Activated CD4-positive, alpha-beta memory T cell treated with anti-CD3 and anti-CD28 coated beads for 36 hours (primary cell): Measurements from ENCODE around the gene DCLRE1B. TPM values are rescaled to one million over a fixed set of nuclear protein-coding genes. Genes with fewer than 3 reads are reported as not detected.

Experiments
- CTCF ChIA-PET: fragments of 350-600 bp; sonication (Branson Sonifier 250); formaldehyde crosslinking; loops from one replicate; lab custom pipeline; 2021; ENCODE audit warnings: antibody characterized with exemption, inconsistent platforms; lab: Charles Lee
- POLR2A ChIA-PET: fragments of 350-600 bp; sonication (Branson Sonifier 250); formaldehyde crosslinking; loops from one replicate; lab custom pipeline; 2021; ENCODE audit warnings: antibody characterized with exemption; lab: Charles Lee
- DNase-seq: peaks from one replicate; pipeline ENCODE4 v3.0.0-alpha.2; 2020
- H3K27ac Mint-ChIP-seq: one replicate; pipeline ENCODE4 v1.8.0; 2021; ENCODE audit warnings: mixed read lengths
- H3K27me3 Mint-ChIP-seq: one replicate; pipeline ENCODE4 v1.8.0; 2021; ENCODE audit warnings: mixed read lengths
- H3K36me3 Mint-ChIP-seq: one replicate; pipeline ENCODE4 v1.8.0; 2021; ENCODE audit warnings: mixed read lengths
- H3K4me1 Mint-ChIP-seq: one replicate; pipeline ENCODE4 v1.8.0; 2021; ENCODE audit warnings: low read depth, mixed read lengths
- H3K4me3 Mint-ChIP-seq: one replicate; pipeline ENCODE4 v1.8.0; 2021; ENCODE audit warnings: mild to moderate bottlenecking, mixed read lengths
- H3K9me3 Mint-ChIP-seq: one replicate; pipeline ENCODE4 v1.8.0; 2021; ENCODE audit warnings: mixed read lengths
- intact Hi-C: fragments of 100-400 bp; cut with micrococcal nuclease; formaldehyde crosslinking; loops from one replicate; pipeline ENCODE4 v1.15.1; 2023
- total RNA-seq, 2 experiments: library from RNA; stranded (reverse); gene quantifications; one replicate each; pipeline ENCODE4 v1.2.3, GENCODE V29; 2021

The DCLRE1B gene
- total RNA-seq, 2 experiments from 2014 or later, result 19.4 to 19.6 TPM

DNA sequence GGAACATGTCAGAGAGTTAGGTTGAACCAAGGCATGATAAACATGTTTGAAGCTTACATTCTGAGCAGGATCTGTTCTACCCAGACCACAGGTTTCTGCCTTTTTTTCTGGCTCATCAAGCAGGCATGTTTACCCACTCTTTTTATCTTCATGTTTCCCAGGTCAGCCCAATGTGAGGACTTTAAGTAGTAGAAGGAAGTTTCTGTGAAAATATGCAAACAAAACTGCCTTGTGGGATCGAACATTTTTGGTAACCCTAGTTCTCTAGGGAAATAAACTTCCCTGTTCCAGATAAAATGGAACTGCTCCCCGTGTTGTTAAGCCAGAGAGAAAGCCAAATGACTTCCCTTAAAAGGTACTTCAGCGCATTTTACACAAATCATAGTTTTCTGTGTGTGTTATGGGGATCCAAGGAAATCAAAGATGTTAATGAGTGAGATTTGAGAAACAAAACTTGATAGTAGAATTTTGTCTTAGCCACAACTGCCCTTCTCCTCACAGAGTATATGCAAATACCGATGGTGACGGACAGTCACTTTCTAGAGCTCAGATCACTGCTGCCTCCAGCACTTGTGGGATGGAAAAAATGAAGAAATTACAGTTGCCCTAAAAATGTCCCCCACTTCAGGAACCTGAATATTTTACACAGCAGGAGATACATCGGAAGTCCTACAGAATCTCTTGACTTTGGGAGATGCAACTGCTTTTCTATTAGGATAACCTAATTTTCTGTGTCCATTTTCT, 23.2 kb downstream of the DCLRE1B start:
- intact Hi-C loops, result no loop called here
- peaks cover 38% of the 10 kb centered on the region for H3K4me1 Mint-ChIP-seq

DNA sequence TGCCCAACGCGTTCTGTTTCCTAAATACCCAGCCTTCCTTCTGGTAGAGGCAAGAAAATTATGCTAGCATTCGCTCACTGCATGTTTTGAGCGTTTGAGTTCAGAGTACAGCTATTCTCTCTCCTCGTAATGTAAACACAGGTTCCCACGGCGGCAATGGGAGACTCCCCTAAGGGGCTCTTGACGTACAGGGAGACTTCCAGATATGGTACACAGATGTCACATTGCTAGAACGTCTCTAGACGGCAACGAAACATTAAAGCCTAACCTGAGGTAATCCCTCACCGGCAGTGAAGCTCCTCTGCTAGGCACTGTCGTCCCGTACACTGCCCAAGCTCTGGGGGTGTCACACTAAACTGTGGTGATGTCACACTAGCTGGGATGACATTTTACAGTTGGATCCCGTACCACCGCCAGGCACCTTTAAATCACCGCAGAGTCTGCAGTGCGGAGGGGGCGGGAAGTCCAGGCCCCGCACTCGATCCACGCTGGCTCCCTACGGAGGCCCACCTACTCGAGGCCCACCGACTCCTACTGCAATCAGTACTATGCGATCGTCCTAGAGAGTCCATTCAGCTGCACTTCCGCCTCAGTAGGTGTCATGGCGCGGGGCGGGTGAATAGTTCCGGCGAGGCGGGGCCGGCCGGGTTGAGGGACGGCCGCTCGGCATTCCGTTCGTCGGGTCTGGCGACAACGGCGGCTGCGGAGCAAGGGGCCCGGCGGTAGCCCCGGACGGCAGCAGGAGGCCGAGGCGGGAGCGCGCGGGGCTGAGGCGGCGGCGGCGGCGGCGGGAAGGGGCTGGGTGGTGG, 24.0 kb downstream of the DCLRE1B start, which contains the start of gene HIPK1:
TSS of gene HIPK1 (plus strand) at position 384 of the 809 bp plus-strand sequence.
- H3K36me3 Mint-ChIP-seq, result peaks cover 11% of the 10 kb centered on the region
- peaks cover 46% of the 10 kb centered on the region for H3K4me1 Mint-ChIP-seq
- H3K27me3 Mint-ChIP-seq, result no peaks in the 10 kb centered on the region
- H3K27ac Mint-ChIP-seq, result peak within 1 kb of the TSS; percentile 99
- H3K9me3 Mint-ChIP-seq, result no peaks in the 10 kb centered on the region
- peak within 1 kb of the TSS; percentile 98 for H3K4me3 Mint-ChIP-seq
- POLR2A ChIA-PET, result interaction anchor here (1.0 to 4.1 kb wide), 15 partner anchors 11 to 171 kb away, joined by 3 to 137 read pairs (median 11); partner anchors contain the start of genes AP4B1, DCLRE1B and RSBN1
- DNase-seq, result peak; percentile 95
- CTCF ChIA-PET, result interaction anchor here (0.6 to 4.5 kb wide), 14 partner anchors 11 to 857 kb away, joined by 3 to 54 read pairs (median 4); partner anchors contain the start of genes AP4B1, DCLRE1B, LRIG2 and RSBN1
- intact Hi-C loops, result loop anchor here (1.0 kb wide), 2 partner anchors 24 to 117 kb away; partner anchors contain the start of genes DCLRE1B and RSBN1

More for the DNA sequence above, 23.2 kb downstream of the DCLRE1B start:
- H3K36me3 Mint-ChIP-seq, result peaks cover 6% of the 10 kb centered on the region
- no peak for DNase-seq
- peak overlapping the region; percentile 98 for H3K4me3 Mint-ChIP-seq
- H3K9me3 Mint-ChIP-seq, result no peaks in the 10 kb centered on the region
- ChIA-PET CTCF (interaction anchor here (0.9 to 4.5 kb wide), 9 partner anchors 15 to 96 kb away, joined by 3 to 54 read pairs (median 3); partner anchors contain the start of genes AP4B1 and DCLRE1B), POLR2A (interaction anchor here (1.0 to 4.1 kb wide), 12 partner anchors 10 to 116 kb away, joined by 3 to 137 read pairs (median 11); partner anchors contain the start of genes AP4B1, DCLRE1B and RSBN1)
- peak overlapping the region; percentile 99 for H3K27ac Mint-ChIP-seq
- H3K27me3 Mint-ChIP-seq, result peaks cover under 1% of the 10 kb centered on the region

DNA sequence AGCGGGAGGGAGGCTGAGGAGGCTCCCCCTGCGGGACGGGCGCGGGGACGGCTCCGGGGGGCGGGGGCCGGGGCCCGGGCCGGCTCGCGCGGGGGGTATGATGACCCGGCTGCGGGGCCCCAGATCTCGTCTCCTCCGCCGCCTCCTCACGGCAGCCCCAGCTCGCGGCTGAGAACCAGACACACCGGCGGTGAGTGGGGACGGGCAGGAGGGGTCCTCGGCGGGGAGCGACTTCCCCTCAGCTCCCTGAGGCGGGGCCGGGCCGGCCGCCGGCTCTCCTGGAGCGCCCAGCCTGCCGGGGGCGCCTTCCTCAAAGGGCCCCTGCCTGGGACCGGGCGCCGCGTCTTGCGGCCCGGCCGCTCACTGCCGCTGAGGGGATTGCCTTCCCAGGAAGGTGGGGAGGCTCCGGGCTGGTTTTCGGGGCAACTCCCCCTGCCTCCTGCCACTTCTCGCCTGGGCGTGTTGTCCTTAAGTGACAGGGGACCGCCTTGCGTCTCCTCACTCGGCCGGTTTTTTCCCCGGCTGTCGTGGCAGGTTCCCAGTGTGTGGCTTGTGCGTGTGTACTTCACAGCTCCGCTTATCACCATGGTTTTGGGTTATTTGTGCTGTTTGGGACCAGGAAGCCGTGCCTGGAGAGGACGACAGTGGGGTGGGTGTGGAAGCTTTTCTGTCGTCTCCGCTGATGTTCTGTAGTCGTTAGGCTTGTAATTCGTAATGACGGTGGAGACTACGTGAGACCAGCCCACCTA, 24.8 kb downstream of the DCLRE1B start:
- H3K4me1 Mint-ChIP-seq, result peaks cover 49% of the 10 kb centered on the region
- CTCF ChIA-PET, result interaction anchor here (0.5 to 4.5 kb wide), 14 partner anchors 10 to 857 kb away, joined by 3 to 54 read pairs (median 6); partner anchors contain the start of genes AP4B1, DCLRE1B, LRIG2 and RSBN1

DNA sequence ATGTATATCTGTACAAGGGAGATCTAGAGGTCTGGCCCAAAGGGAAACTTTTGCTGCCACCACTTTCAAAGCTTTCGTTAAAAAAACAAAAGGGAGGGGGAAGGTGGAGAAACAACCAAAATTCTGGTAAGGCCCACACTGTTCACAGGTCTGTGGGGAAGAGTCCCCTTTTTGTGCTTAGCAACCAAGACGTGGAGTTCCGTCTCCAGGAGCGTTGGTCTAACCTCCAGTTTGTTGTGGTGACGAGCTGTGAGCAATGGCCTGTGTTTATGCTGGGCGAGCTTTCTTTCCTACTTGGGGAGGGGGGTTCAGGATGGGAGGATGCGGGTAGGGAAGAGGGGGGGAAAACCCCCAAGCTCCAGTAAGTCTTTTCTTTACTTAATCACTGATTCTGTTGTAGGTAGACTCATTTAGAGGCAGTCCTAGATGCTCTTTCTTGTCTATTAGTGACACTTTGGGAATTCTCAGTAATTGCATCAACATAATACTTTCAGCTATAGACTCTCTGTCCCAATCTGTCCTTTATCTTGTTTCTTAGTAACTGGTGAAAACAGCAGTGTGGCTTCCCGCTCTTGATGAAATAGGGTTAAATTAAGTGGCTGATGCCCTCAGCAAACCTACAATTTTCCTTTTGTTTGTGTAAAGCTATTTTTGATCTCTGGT, 25.5 kb downstream of the DCLRE1B start:
- H3K27me3 Mint-ChIP-seq, result no peaks in the 10 kb centered on the region
- H3K27ac Mint-ChIP-seq, result peak overlapping the region; percentile 98
- no peaks in the 10 kb centered on the region for H3K9me3 Mint-ChIP-seq
- ChIA-PET CTCF (interaction anchor here (0.8 to 4.5 kb wide), 12 partner anchors 10 to 858 kb away, joined by 3 to 54 read pairs (median 8); partner anchors contain the start of genes AP4B1, DCLRE1B and LRIG2), POLR2A (interaction anchor here (0.7 to 4.1 kb wide), 20 partner anchors 10 to 1313 kb away, joined by 3 to 137 read pairs (median 6); partner anchors contain the start of genes AP4B1, DCLRE1B, LRIG2 and RSBN1)
- DNase-seq, result peak; percentile 89
- intact Hi-C loops, result loop anchor here (1.0 to 10.0 kb wide), 10 partner anchors 10 to 974 kb away; partner anchors contain the start of genes CSDE1, MAGI3, OLFML3 and PHTF1
- peak overlapping the region; percentile 94 for H3K4me3 Mint-ChIP-seq
- H3K4me1 Mint-ChIP-seq, result peaks cover 57% of the 10 kb centered on the region
- H3K36me3 Mint-ChIP-seq, result peaks cover 20% of the 10 kb centered on the region

More for the DNA sequence above, 24.8 kb downstream of the DCLRE1B start:
- DNase-seq, result peak; percentile 79
- H3K27me3 Mint-ChIP-seq, result no peaks in the 10 kb centered on the region
- H3K36me3 Mint-ChIP-seq, result peaks cover 14% of the 10 kb centered on the region
- H3K4me3 Mint-ChIP-seq, result peak overlapping the region; percentile 94
- intact Hi-C loops, result loop anchor here (1.0 to 10.0 kb wide), 12 partner anchors 10 to 974 kb away; partner anchors contain the start of genes CSDE1, DCLRE1B, MAGI3 and OLFML3
- H3K9me3 Mint-ChIP-seq, result no peaks in the 10 kb centered on the region
- POLR2A ChIA-PET, result interaction anchor here (1.0 to 4.1 kb wide), 20 partner anchors 11 to 1312 kb away, joined by 3 to 137 read pairs (median 6); partner anchors contain the start of genes AP4B1, DCLRE1B, LRIG2 and RSBN1
- peak overlapping the region; percentile 98 for H3K27ac Mint-ChIP-seq

DNA sequence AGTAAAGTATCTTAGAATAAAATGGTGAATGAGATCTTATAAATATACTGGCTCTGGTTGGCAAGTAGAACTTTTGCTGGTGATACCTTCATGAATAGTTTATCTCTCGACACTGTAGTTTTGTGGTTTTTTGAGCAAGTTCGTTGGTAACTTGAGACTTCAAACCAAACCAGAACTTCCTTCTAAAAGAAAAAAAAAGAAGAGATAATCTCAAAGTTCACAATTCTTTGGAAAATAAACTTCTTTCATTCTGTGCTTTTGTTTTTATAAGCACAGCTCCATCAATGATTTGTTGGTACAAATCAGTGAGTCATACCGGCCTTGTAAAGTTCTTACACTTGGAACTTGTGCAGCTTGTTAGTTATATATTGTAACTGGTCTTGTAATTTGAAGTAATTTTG, 26.3 kb downstream of the DCLRE1B start:
- Mint-ChIP-seq H3K4me1 (peaks cover 64% of the 10 kb centered on the region), H3K9me3 (no peaks in the 10 kb centered on the region), H3K27me3 (no peaks in the 10 kb centered on the region), H3K4me3 (peak overlapping the region; percentile 94), H3K27ac (peak overlapping the region; percentile 98), H3K36me3 (peaks cover 21% of the 10 kb centered on the region)
- no peak for DNase-seq
- intact Hi-C loops, result loop anchor here (2.0 to 10.0 kb wide), 6 partner anchors 15 to 823 kb away; partner anchors contain the start of genes CSDE1, MAGI3, OLFML3 and PHTF1
- CTCF ChIA-PET, result interaction anchor here (1.1 to 4.5 kb wide), 7 partner anchors 9 to 351 kb away, joined by 3 to 54 read pairs (median 10); partner anchors contain the start of genes AP4B1 and DCLRE1B
- POLR2A ChIA-PET, result interaction anchor here (1.0 to 4.1 kb wide), 14 partner anchors 9 to 1314 kb away, joined by 3 to 137 read pairs (median 6); partner anchors contain the start of genes AP4B1, DCLRE1B and RSBN1

DNA sequence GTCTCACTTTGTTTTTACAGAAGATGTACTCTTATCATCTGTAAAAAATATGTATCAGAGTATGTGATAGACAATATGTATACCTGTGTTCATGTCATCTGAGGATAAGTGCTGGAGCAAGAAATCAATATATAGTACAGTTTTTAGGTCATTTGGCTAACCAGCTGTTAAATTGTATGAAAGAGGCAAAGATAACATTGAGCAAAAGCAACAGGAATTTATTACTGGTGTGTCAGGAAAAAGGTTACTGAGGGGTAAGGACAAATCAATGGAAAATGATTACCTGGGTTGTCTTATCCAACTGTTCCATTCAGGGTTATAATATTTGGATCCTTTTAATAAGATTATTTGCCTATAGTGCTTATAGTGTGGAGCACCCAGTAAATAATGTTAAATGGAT, 28.9 kb downstream of the DCLRE1B start:
- Mint-ChIP-seq H3K36me3 (peaks cover 20% of the 10 kb centered on the region), H3K9me3 (no peaks in the 10 kb centered on the region), H3K27me3 (no peaks in the 10 kb centered on the region), H3K27ac (peak overlapping the region; percentile 98), H3K4me3 (peak overlapping the region; percentile 94), H3K4me1 (peaks cover 76% of the 10 kb centered on the region)
- POLR2A ChIA-PET, result interaction anchor here (2.3 kb wide), 1 partner anchor 13 kb away, joined by 6 read pairs; no protein-coding TSS in a partner anchor
- no peak for DNase-seq
- CTCF ChIA-PET, result interaction anchor here (0.8 to 1.3 kb wide), 2 partner anchors 13 to 349 kb away, joined by 3 to 4 read pairs; no protein-coding TSS in a partner anchor
- intact Hi-C loops, result loop anchor here (5.0 to 10.0 kb wide), 4 partner anchors 43 to 821 kb away; partner anchors contain the start of genes CSDE1, MAGI3, OLFML3 and PHTF1

DNA sequence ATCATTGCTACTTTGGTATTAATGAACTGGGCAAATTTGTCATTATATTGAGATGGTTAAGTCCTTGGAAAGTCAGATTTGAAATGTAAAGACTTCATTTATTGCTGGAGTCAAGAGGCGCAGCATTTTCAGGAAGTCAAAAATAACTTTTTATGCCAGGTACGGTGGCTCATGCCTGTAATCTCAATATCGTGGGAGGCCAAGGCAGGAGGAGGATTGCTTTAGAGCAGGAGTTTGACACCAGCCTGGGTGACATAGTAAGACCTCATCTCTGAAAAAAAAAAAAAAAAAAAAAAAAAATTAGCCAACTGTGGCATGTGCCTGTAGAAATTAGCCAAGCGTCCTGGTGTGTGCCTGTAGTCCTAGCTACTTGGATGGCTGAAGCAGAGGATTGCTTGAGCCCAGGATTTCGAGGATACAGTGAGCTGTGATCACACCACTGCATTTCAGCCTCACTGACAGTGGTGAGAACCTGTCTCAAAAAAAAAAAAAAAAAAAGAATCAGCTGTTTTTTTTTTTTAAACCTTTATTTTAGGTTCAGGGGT, 29.5 kb downstream of the DCLRE1B start:
- ChIA-PET CTCF (interaction anchor here (1.0 to 1.3 kb wide), 2 partner anchors 99 to 348 kb away, joined by 3 to 4 read pairs; no protein-coding TSS in a partner anchor), POLR2A (interaction anchor here (2.3 kb wide), 1 partner anchor 12 kb away, joined by 6 read pairs; no protein-coding TSS in a partner anchor)
- DNase-seq, result no peak
- no peaks in the 10 kb centered on the region for H3K27me3 Mint-ChIP-seq
- intact Hi-C loops, result loop anchor here (5.0 to 10.0 kb wide), 4 partner anchors 43 to 820 kb away; partner anchors contain the start of genes CSDE1, MAGI3, OLFML3 and PHTF1
- H3K9me3 Mint-ChIP-seq, result no peaks in the 10 kb centered on the region
- peaks cover 24% of the 10 kb centered on the region for H3K36me3 Mint-ChIP-seq
- H3K27ac Mint-ChIP-seq, result peak overlapping the region; percentile 98
- H3K4me3 Mint-ChIP-seq, result peak overlapping the region; percentile 31
- H3K4me1 Mint-ChIP-seq, result peaks cover 82% of the 10 kb centered on the region

DNA sequence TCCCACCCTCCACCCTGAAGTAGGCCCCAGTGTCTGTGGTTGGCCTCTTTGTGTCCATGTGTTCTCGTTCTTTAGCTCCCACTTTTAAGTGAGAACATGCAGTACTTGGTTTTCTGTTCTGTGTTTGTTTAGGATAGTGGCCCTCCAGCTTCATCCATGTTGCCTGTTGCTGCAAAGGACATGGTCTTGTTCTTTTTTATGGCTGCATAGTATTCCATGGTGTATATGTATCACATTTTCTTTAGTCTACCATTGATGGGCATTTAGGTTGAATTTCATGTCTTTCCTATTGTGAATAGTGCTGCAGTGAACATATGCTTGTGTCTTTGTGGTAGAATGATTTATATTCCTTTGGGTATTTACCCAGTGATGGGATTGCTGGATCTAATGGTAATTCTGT, 30.1 kb downstream of the DCLRE1B start:
- peaks cover 88% of the 10 kb centered on the region for H3K4me1 Mint-ChIP-seq
- peaks cover 24% of the 10 kb centered on the region for H3K36me3 Mint-ChIP-seq
- POLR2A ChIA-PET, result no interaction called here
- intact Hi-C loops, result loop anchor here (10.0 kb wide), 3 partner anchors 180 to 820 kb away; partner anchors contain the start of genes CSDE1, MAGI3 and PHTF1
- CTCF ChIA-PET, result interaction anchor here (0.9 to 1.0 kb wide), 2 partner anchors 29 to 100 kb away, joined by 3 read pairs; no protein-coding TSS in a partner anchor
- peak overlapping the region; percentile 65 for H3K27ac Mint-ChIP-seq
- no peaks in the 10 kb centered on the region for H3K9me3 Mint-ChIP-seq
- H3K4me3 Mint-ChIP-seq, result no peak overlapping the region
- DNase-seq, result no peak
- H3K27me3 Mint-ChIP-seq, result no peaks in the 10 kb centered on the region

DNA sequence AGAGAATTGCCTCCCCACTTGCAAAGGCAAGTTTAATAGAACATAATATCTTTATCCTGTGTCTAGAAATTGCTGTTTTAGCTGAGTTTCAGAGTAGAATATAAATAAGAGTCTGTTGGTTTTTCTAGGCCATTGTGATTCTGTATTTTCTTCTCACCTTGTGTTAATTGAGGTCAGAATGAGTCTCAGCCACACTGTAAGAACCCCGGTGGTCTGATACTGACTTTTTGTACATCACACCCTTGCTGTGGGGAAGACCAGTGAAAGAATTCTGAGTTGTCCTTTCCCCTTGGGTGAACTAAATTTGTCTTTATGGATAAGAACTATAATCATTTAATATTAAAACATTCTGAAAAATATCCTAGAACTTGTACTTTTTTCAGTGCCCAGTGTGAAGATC, 30.8 kb downstream of the DCLRE1B start:
- DNase-seq, result no peak
- H3K27ac Mint-ChIP-seq, result peak overlapping the region; percentile 38
- H3K4me1 Mint-ChIP-seq, result peaks cover 93% of the 10 kb centered on the region
- POLR2A ChIA-PET, result no interaction called here
- no peak overlapping the region for H3K4me3 Mint-ChIP-seq
- CTCF ChIA-PET, result interaction anchor here (0.9 kb wide), 1 partner anchor 28 kb away, joined by 3 read pairs; no protein-coding TSS in a partner anchor
- H3K9me3 Mint-ChIP-seq, result no peaks in the 10 kb centered on the region
- peaks cover 32% of the 10 kb centered on the region for H3K36me3 Mint-ChIP-seq
- H3K27me3 Mint-ChIP-seq, result no peaks in the 10 kb centered on the region
- intact Hi-C loops, result loop anchor here (10.0 kb wide), 3 partner anchors 181 to 819 kb away; partner anchors contain the start of genes CSDE1, MAGI3 and PHTF1
